Spleen (tissue), 11 donors: ENCODE measurements around the gene PLXNC1. TPM values are rescaled to one million over a fixed set of nuclear protein-coding genes. Genes with fewer than 3 reads are reported as not detected.

Source experiments
- DNase-seq: peaks from one replicate; pipeline ENCODE4 v3.0.0-alpha.2; 2020
- H3K27ac ChIP-seq, 8 donors: fragments of 200-600 bp; sonication (generic) in 7 of 8; 1 replicate in 4 of 8; 2 replicates in 4 of 8; pipeline versions ENCODE4 v1.5.0 to v1.8.0; 2016 to 2021; ENCODE audit warnings: inconsistent platforms in 4 of 8, mild to moderate bottlenecking in 4 of 8, moderate library complexity in 1 of 8
- H3K27me3 ChIP-seq, 7 donors: fragments of 200-600 bp; sonication (generic) in 6 of 7; replicated peaks in 1 of 7; 1 replicate in 4 of 7; 2 replicates in 3 of 7; pipeline versions ENCODE4 v1.5.0 to v1.8.0; 2016 to 2021; ENCODE audit warnings: inconsistent platforms in 3 of 7, mild to moderate bottlenecking in 1 of 7
- H3K36me3 ChIP-seq, 6 donors: fragments of 200-600 bp; sonication (generic) in 5 of 6; 1 replicate in 4 of 6; 2 replicates in 2 of 6; pipeline versions ENCODE4 v1.5.0 to v1.8.0; 2016 to 2021; ENCODE audit warnings: inconsistent platforms in 2 of 6
- H3K4me1 ChIP-seq, 6 donors: fragments of 200-600 bp; sonication (generic) in 5 of 6; 1 replicate in 3 of 6; 2 replicates in 3 of 6; pipeline versions ENCODE4 v1.5.0 to v1.8.0; 2016 to 2021; ENCODE audit warnings: inconsistent platforms in 3 of 6
- H3K4me3 ChIP-seq, 8 donors: fragments of 200-600 bp; sonication (generic) in 7 of 8; 1 replicate in 4 of 8; 2 replicates in 4 of 8; pipeline versions ENCODE4 v1.5.0 to v1.8.0; 2016 to 2021; ENCODE audit warnings: inconsistent platforms in 4 of 8, mild to moderate bottlenecking in 4 of 8, moderate library complexity in 2 of 8
- H3K9me3 ChIP-seq, 8 donors: fragments of 200-600 bp; sonication (generic) in 7 of 8; 1 replicate in 4 of 8; 2 replicates in 4 of 8; pipeline versions ENCODE4 v1.5.0 to v1.8.0; 2016 to 2021; ENCODE audit warnings: inconsistent platforms in 4 of 8
- POLR2A ChIP-seq, 3 donors: fragments of 450-650 bp; IDR thresholded peaks; one replicate each; pipeline ENCODE4 v1.5.1; 2017; ENCODE audit warnings: antibody characterized with exemption in 3 of 3, mild to moderate bottlenecking in 1 of 3
- POLR2AphosphoS5 ChIP-seq, 3 donors: sonication (generic); formaldehyde crosslinking; IDR thresholded peaks; one replicate each; pipeline ENCODE4 v1.5.1; 2017; ENCODE audit warnings: antibody characterized with exemption in 3 of 3
- WGBS, 5 donors: extraction: QIAGEN DNeasy Blood & Tissue Kit in 3 of 5; methylation state at CpG; one replicate each; pipeline versions ENCODE4 v1.1.5 to v1.1.7; 2013 to 2018; 5-methylcytosine and 5-hydroxymethylcytosine counted together
- intact Hi-C: fragments of 100-400 bp; cut with DNase I; formaldehyde crosslinking; loops from one replicate; pipeline ENCODE4 v1.15.0; 2023; ENCODE audit warnings: low total_unique reads
- polyA plus RNA-seq, 3 donors: library from polyadenylated mRNA; stranded (reverse); fragments of 200-250 nt; gene quantifications; one replicate each; pipeline ENCODE4 v1.2.1, GENCODE V29; 2013
- total RNA-seq, 7 donors: library from RNA; depleted of rRNA in 3 of 7; stranded (reverse); fragments of >200 nt in 3 of 7; fragmentation: NEBNext Ultra II Directional in 4 of 7; extraction: Animal tissue kit (Norgen Biotek cat#: 25700) in 4 of 7; gene quantifications; one replicate each; pipeline versions ENCODE4 v1.1.0 to v1.2.1, GENCODE V29; 2016 to 2021
- TF ChIP-seq, protein P1 (sequence below), 11 experiments: fragments of 200-600 bp in 7 of 11; fragments of 450-650 bp in 4 of 11; sonication (generic) in 4 of 11; IDR thresholded peaks in 8 of 11; conservative IDR thresholded peaks in 3 of 11; 1 replicate in 7 of 11; 2 replicates in 4 of 11; pipeline versions ENCODE4 v1.4.0 to v1.8.0; 2016 to 2021; ENCODE audit warnings: antibody characterized with exemption in 11 of 11, inconsistent platforms in 4 of 11, mild to moderate bottlenecking in 1 of 11
- donor health status: healthy with polysubstance abuse.
- donor health status: DM: no; HTN: no; CAD: no; lungs with moderate emphysema.
- donor health status: DM: no; HTN: no; CAD: no.
- donor health status: Bipolar disorder and iron deficiency.
- donor health status: healthy.
- donor health status: DM: no; HTN: no; CAD: no.
- donor health status: DM: yes; HTN: yes; CAD: no.

Gene PLXNC1
- total and polyA plus RNA-seq, 10 donors, result 6.8 to 138 (median 69.7) TPM

- intact Hi-C loops, result no loop called here
- Histone ChIP-seq H3K4me1 (peaks cover 0 to 29% (median 11%) of the 10 kb centered on the region in 6 donors), H3K27ac (no peak overlapping the region), H3K4me3 (no peak overlapping the region), H3K9me3 (no peaks in the 10 kb centered on the region), H3K27me3 (no peaks in the 10 kb centered on the region), H3K36me3 (peaks cover 0 to 58% (median 5%) of the 10 kb centered on the region in 6 donors)
- no peak for TF ChIP-seq POLR2AphosphoS5 (IDR thresholded peaks at IDR 0.05)
- TF ChIP-seq POLR2A (IDR thresholded peaks at IDR 0.05), result no peak
- TF ChIP-seq, protein P1, sequence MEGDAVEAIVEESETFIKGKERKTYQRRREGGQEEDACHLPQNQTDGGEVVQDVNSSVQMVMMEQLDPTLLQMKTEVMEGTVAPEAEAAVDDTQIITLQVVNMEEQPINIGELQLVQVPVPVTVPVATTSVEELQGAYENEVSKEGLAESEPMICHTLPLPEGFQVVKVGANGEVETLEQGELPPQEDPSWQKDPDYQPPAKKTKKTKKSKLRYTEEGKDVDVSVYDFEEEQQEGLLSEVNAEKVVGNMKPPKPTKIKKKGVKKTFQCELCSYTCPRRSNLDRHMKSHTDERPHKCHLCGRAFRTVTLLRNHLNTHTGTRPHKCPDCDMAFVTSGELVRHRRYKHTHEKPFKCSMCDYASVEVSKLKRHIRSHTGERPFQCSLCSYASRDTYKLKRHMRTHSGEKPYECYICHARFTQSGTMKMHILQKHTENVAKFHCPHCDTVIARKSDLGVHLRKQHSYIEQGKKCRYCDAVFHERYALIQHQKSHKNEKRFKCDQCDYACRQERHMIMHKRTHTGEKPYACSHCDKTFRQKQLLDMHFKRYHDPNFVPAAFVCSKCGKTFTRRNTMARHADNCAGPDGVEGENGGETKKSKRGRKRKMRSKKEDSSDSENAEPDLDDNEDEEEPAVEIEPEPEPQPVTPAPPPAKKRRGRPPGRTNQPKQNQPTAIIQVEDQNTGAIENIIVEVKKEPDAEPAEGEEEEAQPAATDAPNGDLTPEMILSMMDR (IDR thresholded peaks at IDR 0.05 in 8 of 11, conservative IDR thresholded peaks at IDR 0.05 in 3 of 11), result no peak
- 84 to 93% (median 86%) methylated on average over 3 of the region's 3 CpGs for WGBS, 5 donors
- DNase-seq, result no peak
Measured at GRCh38 chr12:94218233-94218632, 69.9 kb downstream of the PLXNC1 start.

DNA sequence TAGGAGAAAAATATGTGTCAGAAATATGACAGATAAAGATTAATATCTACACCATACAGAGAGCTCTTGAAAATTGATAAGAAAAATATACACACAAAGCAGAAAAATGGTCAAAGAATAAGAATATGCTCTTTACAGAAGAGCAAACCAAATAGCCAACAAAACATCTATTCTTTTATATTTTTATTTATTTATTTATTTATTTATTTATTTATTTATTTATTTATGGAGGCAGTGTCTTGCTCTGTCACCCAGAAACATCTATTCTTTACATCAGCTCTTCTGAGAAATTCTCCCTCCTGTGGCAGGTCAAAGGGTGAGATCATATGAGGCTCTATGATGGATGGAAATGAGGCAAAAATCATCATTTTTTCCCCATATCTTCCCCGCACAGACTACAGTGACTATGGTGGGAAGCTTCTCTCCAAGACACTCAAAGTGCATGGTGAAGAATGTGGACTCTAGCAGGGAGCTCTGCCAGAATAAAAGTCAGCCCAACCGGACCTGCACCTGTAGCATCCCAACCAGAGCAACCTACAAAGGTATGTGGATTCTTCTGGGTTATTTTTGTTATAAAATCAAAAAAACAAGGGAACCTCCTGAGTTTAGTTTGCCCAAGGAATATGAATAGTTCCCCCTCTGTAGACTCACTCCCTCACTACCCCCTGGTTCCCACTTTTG, 71.4 kb downstream of the PLXNC1 start:
- Histone ChIP-seq H3K9me3 (no peaks in the 10 kb centered on the region), H3K27me3 (no peaks in the 10 kb centered on the region), H3K4me3 (no peak overlapping the region), H3K36me3 (peaks cover 0 to 73% (median 10%) of the 10 kb centered on the region in 6 donors), H3K27ac (no peak overlapping the region), H3K4me1 (peaks cover 0 to 29% (median 11%) of the 10 kb centered on the region in 6 donors)
- no peak for TF ChIP-seq POLR2A (IDR thresholded peaks at IDR 0.05)
- TF ChIP-seq, protein P1 (IDR thresholded peaks at IDR 0.05 in 8 of 11, conservative IDR thresholded peaks at IDR 0.05 in 3 of 11), result no peak
- no peak for TF ChIP-seq POLR2AphosphoS5 (IDR thresholded peaks at IDR 0.05)
- WGBS, 5 donors, result 88 to 98% (median 89%) methylated on average over 2 of the region's 2 CpGs
- intact Hi-C loops, result no loop called here
- no peak for DNase-seq

DNA sequence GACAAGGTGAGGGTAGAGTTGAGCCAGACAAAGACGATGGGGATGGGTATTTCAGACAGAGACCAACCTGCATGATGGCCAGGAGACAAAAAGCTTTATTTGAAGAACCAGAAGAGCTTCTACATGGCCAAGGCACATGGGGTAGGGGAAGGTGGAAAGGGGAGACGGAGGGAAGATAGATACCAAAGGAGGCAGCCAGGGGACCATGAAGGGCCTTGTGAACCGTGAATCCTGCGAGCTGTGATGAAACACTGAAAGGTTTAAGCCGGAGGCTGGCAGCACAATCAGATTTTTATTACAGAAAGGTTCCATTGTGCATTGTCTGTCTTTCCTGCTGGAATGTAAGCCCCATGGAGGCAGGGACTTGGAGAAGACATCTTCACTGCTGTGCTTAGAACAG, 72.4 kb downstream of the PLXNC1 start:
- DNase-seq, result no peak
- Histone ChIP-seq H3K27ac (no peak overlapping the region), H3K4me3 (no peak overlapping the region), H3K9me3 (no peaks in the 10 kb centered on the region), H3K27me3 (no peaks in the 10 kb centered on the region), H3K36me3 (peaks cover 0 to 83% (median 13%) of the 10 kb centered on the region in 6 donors), H3K4me1 (peaks cover 0 to 29% (median 11%) of the 10 kb centered on the region in 6 donors)
- intact Hi-C loops, result no loop called here
- TF ChIP-seq POLR2A (IDR thresholded peaks at IDR 0.05) (no peak), POLR2AphosphoS5 (IDR thresholded peaks at IDR 0.05) (no peak)
- TF ChIP-seq, protein P1 (IDR thresholded peaks at IDR 0.05 in 8 of 11, conservative IDR thresholded peaks at IDR 0.05 in 3 of 11), result peak in 2 of 11 experiments; percentile 23 to 24
- 57 to 82% (median 74%) methylated on average over 4 to 5 of the region's 5 CpGs for WGBS, 5 donors

GRCh38 chr12:94222351-94223084, 74.1 kb downstream of the PLXNC1 start:
- Histone ChIP-seq H3K4me1 (peaks cover 0 to 33% (median 11%) of the 10 kb centered on the region in 6 donors), H3K4me3 (no peak overlapping the region), H3K36me3 (peaks cover 0 to 88% (median 22%) of the 10 kb centered on the region in 6 donors), H3K27ac (no peak overlapping the region), H3K9me3 (no peaks in the 10 kb centered on the region), H3K27me3 (no peaks in the 10 kb centered on the region)
- DNase-seq, result no peak
- WGBS, 5 donors, result 94 to 97% (median 96%) methylated on average over 4 of the region's 4 CpGs
- intact Hi-C loops, result no loop called here
- TF ChIP-seq, protein P1 (IDR thresholded peaks at IDR 0.05 in 8 of 11, conservative IDR thresholded peaks at IDR 0.05 in 3 of 11), result no peak
- TF ChIP-seq POLR2A (IDR thresholded peaks at IDR 0.05) (no peak), POLR2AphosphoS5 (IDR thresholded peaks at IDR 0.05) (no peak)
